H1 (cell line): ENCODE data around the gene PACS1. TPM values are rescaled to one million over a fixed set of nuclear protein-coding genes. Genes with fewer than 3 reads are reported as not detected.
A peak's percentile ranks its signal among the peaks of the same experiment; 100 is the strongest.

Source experiments
- CTCF ChIA-PET: fragments of 300-600 bp; sonication (Branson Sonifier 250); formaldehyde crosslinking; loops from one replicate; lab custom pipeline; 2021; ENCODE audit not compliant: partially characterized antibody; lab: Charles Lee
- POLR2A ChIA-PET: fragments of 300-600 bp; sonication (Branson Sonifier 250); formaldehyde crosslinking; loops from one replicate; lab custom pipeline; 2021; ENCODE audit warnings: inconsistent platforms; ENCODE audit not compliant: partially characterized antibody; lab: Charles Lee
- DNase-seq, 2 experiments: peaks; one replicate each; pipeline versions ENCODE4 v3.0.0 to v3.0.0-alpha.2; 2010 to 2022; ENCODE audit warnings: low spot score in 2 of 2, low read depth in 1 of 2, mixed read lengths in 1 of 2
- FAIRE-seq: peaks from 2 replicates; lab custom pipeline; 2011; peaks lifted over from hg19 to GRCh38; lab: Jason Lieb, UNC
- H2AFZ ChIP-seq: 2 replicates; pipeline ENCODE4 v1.8.1; 2012; ENCODE audit warnings: low read length, inconsistent platforms
- H2AK5ac ChIP-seq: 2 replicates; pipeline ENCODE4 v1.6.1; 2013; ENCODE audit warnings: low read depth, low read length
- H2BK120ac ChIP-seq: replicated peaks from 2 replicates; pipeline ENCODE3; 2013; ENCODE audit warnings: low read depth, low read length, inconsistent platforms
- H2BK12ac ChIP-seq: 2 replicates; pipeline ENCODE4 v1.6.1; 2013; ENCODE audit warnings: low read depth, low read length
- H2BK15ac ChIP-seq: 2 replicates; pipeline ENCODE4 v1.6.1; 2013; ENCODE audit warnings: low read length
- H2BK20ac ChIP-seq: 2 replicates; pipeline ENCODE4 v1.6.1; 2013; ENCODE audit warnings: low read length
- H2BK5ac ChIP-seq: 2 replicates; pipeline ENCODE4 v1.6.1; 2013; ENCODE audit warnings: low read depth, low read length
- H3K14ac ChIP-seq: 2 replicates; pipeline ENCODE4 v1.6.1; 2013; ENCODE audit warnings: inconsistent platforms; ENCODE audit not compliant: insufficient read length
- H3K18ac ChIP-seq: 2 replicates; pipeline ENCODE4 v1.6.1; 2013; ENCODE audit warnings: low read length; ENCODE audit errors: extremely low read depth
- H3K23ac ChIP-seq: 2 replicates; pipeline ENCODE4 v1.6.1; 2013; ENCODE audit warnings: inconsistent platforms; ENCODE audit not compliant: insufficient read length
- H3K23me2 ChIP-seq: 2 replicates; pipeline ENCODE4 v1.6.1; 2013; ENCODE audit warnings: low read depth, low read length
- H3K27ac ChIP-seq: 2 replicates; pipeline ENCODE4 v1.6.1; 2011; ENCODE audit warnings: low read depth, low read length, inconsistent platforms
- H3K27me3 ChIP-seq, 4 experiments: replicated peaks in 1 of 4; 1 replicate in 1 of 4; 2 replicates in 3 of 4; pipeline versions ENCODE4 v1.6.1 to v1.8.1; 2011 to 2013; ENCODE audit warnings: low read length in 3 of 4, mild to moderate bottlenecking in 3 of 4, inconsistent platforms in 2 of 4, mixed read lengths in 2 of 4, moderate library complexity in 1 of 4; ENCODE audit not compliant: control insufficient read depth in 3 of 4, insufficient read depth in 3 of 4; ENCODE audit errors: extremely low read depth in 1 of 4
- H3K36me3 ChIP-seq, 4 experiments: 2 replicates each; pipeline versions ENCODE4 v1.6.1 to v1.8.1; 2011 to 2013; ENCODE audit warnings: mild to moderate bottlenecking in 4 of 4, low read length in 3 of 4, moderate library complexity in 2 of 4, control low read depth in 1 of 4, inconsistent platforms in 1 of 4; ENCODE audit not compliant: insufficient read depth in 4 of 4, control insufficient read depth in 2 of 4
- H3K4ac ChIP-seq: replicated peaks from 2 replicates; pipeline ENCODE3; 2013; ENCODE audit warnings: low read length, low read depth, mixed read lengths, inconsistent platforms; ENCODE audit not compliant: insufficient read length
- H3K4me1 ChIP-seq, 4 experiments: replicated peaks in 1 of 4; 1 replicate in 1 of 4; 2 replicates in 3 of 4; pipeline versions ENCODE4 v1.6.1 to v1.8.1; 2011 to 2013; ENCODE audit warnings: low read length in 3 of 4, inconsistent platforms in 2 of 4, mixed read lengths in 1 of 4; ENCODE audit not compliant: insufficient read depth in 4 of 4, control insufficient read depth in 3 of 4
- H3K4me2 ChIP-seq, 2 experiments: 2 replicates each; pipeline versions ENCODE4 v1.6.1 to v1.8.1; 2011 to 2013; ENCODE audit warnings: low read depth in 2 of 2, low read length in 2 of 2, control low read depth in 1 of 2, inconsistent platforms in 1 of 2, mild to moderate bottlenecking in 1 of 2; ENCODE audit not compliant: insufficient read depth in 1 of 2
- H3K4me3 ChIP-seq, 4 experiments: fragments of 200-600, 300-600 bp in 1 of 4; sonication (generic), shearing (Covaris generic), sonication (Bioruptor Twin) in 1 of 4; 2 replicates each; pipeline versions ENCODE4 v1.5.1 to v1.8.1; 2011 to 2016; ENCODE audit warnings: low read length in 4 of 4, low read depth in 3 of 4, control low read depth in 2 of 4, inconsistent platforms in 2 of 4, mild to moderate bottlenecking in 2 of 4, mixed read lengths in 1 of 4, moderate library complexity in 1 of 4; ENCODE audit not compliant: insufficient read depth in 2 of 4; ENCODE audit errors: extremely low read depth in 1 of 4
- H3K56ac ChIP-seq: replicated peaks from 2 replicates; pipeline ENCODE3; 2013; ENCODE audit warnings: low read depth, mild to moderate bottlenecking, mixed read lengths, low read length, inconsistent platforms; ENCODE audit not compliant: insufficient read length
- H3K79me1 ChIP-seq: 2 replicates; pipeline ENCODE4 v1.6.1; 2013; ENCODE audit warnings: low read depth, low read length, control low read depth
- H3K79me2 ChIP-seq, 2 experiments: 2 replicates each; pipeline versions ENCODE4 v1.6.1 to v1.8.1; 2012 to 2013; ENCODE audit warnings: low read length in 2 of 2, mild to moderate bottlenecking in 2 of 2, inconsistent platforms in 1 of 2; ENCODE audit not compliant: insufficient read depth in 2 of 2, control insufficient read depth in 1 of 2
- H3K9ac ChIP-seq, 4 experiments: replicated peaks in 1 of 4; 1 replicate in 1 of 4; 2 replicates in 3 of 4; pipeline versions ENCODE4 v1.6.1 to v1.8.1; 2011 to 2013; ENCODE audit warnings: low read depth in 3 of 4, low read length in 3 of 4, control low read depth in 2 of 4, mild to moderate bottlenecking in 2 of 4, moderate library complexity in 2 of 4, inconsistent platforms in 1 of 4; ENCODE audit errors: extremely low read depth in 1 of 4
- H3K9me3 ChIP-seq, 2 experiments: 2 replicates each; pipeline versions ENCODE4 v1.6.1 to v1.8.1; 2012 to 2013; ENCODE audit warnings: mild to moderate bottlenecking in 2 of 2, moderate library complexity in 2 of 2, control low read depth in 1 of 2, inconsistent platforms in 1 of 2, low read depth in 1 of 2, low read length in 1 of 2, mixed read lengths in 1 of 2; ENCODE audit not compliant: insufficient read depth in 2 of 2
- H4K20me1 ChIP-seq, 2 experiments: replicated peaks in 1 of 2; 2 replicates each; pipeline versions ENCODE3 to v1.8.1; 2011 to 2013; ENCODE audit warnings: inconsistent platforms in 2 of 2, low read length in 2 of 2, mild to moderate bottlenecking in 1 of 2; ENCODE audit not compliant: insufficient read depth in 2 of 2, control insufficient read depth in 1 of 2
- H4K5ac ChIP-seq: 2 replicates; pipeline ENCODE4 v1.6.1; 2013; ENCODE audit warnings: low read length, low read depth, mixed read lengths, inconsistent platforms; ENCODE audit not compliant: insufficient read length
- H4K8ac ChIP-seq: 2 replicates; pipeline ENCODE4 v1.8.0; 2013; ENCODE audit warnings: mild to moderate bottlenecking, moderate library complexity, low read length, inconsistent platforms; ENCODE audit not compliant: insufficient read depth; ENCODE audit errors: extremely low read depth
- H4K91ac ChIP-seq: replicated peaks from 2 replicates; pipeline ENCODE3; 2013; ENCODE audit warnings: low read length, mixed read lengths, inconsistent platforms; ENCODE audit not compliant: insufficient read length
- CBX5 ChIP-seq: fragments of 300-800, 300-1000 bp; sonication (generic); IDR thresholded peaks from 2 replicates; pipeline ENCODE4 v1.7.1; 2016; ENCODE audit warnings: antibody characterized with exemption, low read length, low read depth
- EGR1 ChIP-seq: IDR thresholded peaks from 2 replicates; pipeline ENCODE4 v1.6.1; 2011; ENCODE audit warnings: low read depth, low read length, borderline replicate concordance
- EZH2 ChIP-seq: fragments of 200-600 bp; sonication (generic); IDR thresholded peaks from 2 replicates; pipeline ENCODE4 v1.7.1; 2012; ENCODE audit warnings: low read depth, mild to moderate bottlenecking, moderate library complexity, low read length, inconsistent platforms; ENCODE audit not compliant: severe bottlenecking
- FOSL1 ChIP-seq: IDR thresholded peaks from 2 replicates; pipeline ENCODE4 v1.6.1; 2011; ENCODE audit warnings: mild to moderate bottlenecking, low read depth, low read length, moderate library complexity; ENCODE audit not compliant: insufficient read depth
- NANOG ChIP-seq: IDR thresholded peaks from 2 replicates; pipeline ENCODE4 v1.6.1; 2011; ENCODE audit warnings: low read length, low read depth, mild to moderate bottlenecking, inconsistent platforms; ENCODE audit not compliant: insufficient read depth, poor library complexity, severe bottlenecking
- POLR2A ChIP-seq, 2 experiments: IDR thresholded peaks; 1 replicate in 1 of 2; 2 replicates in 1 of 2; pipeline ENCODE4 v1.6.1; 2011; ENCODE audit warnings: low read depth in 2 of 2, low read length in 2 of 2, mild to moderate bottlenecking in 2 of 2; ENCODE audit errors: control extremely low read depth in 1 of 2
- TAF7 ChIP-seq: optimal IDR thresholded peaks from 2 replicates; pipeline ENCODE3; 2011; ENCODE audit warnings: low read depth, mild to moderate bottlenecking, inconsistent platforms, low read length, moderate library complexity, borderline replicate concordance
- WGBS, 2 experiments: shearing (Covaris generic) in 1 of 2; methylation state at CpG; one replicate each; pipeline versions ENCODE4 v1.1.6 to v1.1.7; 2013 to 2015; ENCODE audit warnings: low lambda C conversion rate in 2 of 2, mixed read lengths in 2 of 2, inconsistent platforms in 1 of 2, low coverage in 1 of 2, missing lambda C conversion rate in 1 of 2; ENCODE audit not compliant: insufficient replicate concordance in 2 of 2, insufficient coverage in 1 of 2, insufficient read length in 1 of 2; ENCODE audit errors: extremely low coverage in 1 of 2, missing lambda C conversion rate in 1 of 2; 5-methylcytosine and 5-hydroxymethylcytosine counted together
- polyA plus RNA-seq, 7 experiments: library from polyadenylated mRNA; depleted of rRNA in 3 of 7; stranded (reverse) in 5 of 7; unstranded in 2 of 7; fragments of >200 nt in 5 of 7; fragments of 200-250 nt in 2 of 7; gene quantifications; 1 replicate in 5 of 7; 2 replicates in 1 of 7; 4 replicates in 1 of 7; pipeline versions ENCODE4 v1.2.1 to v1.2.3, GENCODE V29; 2011 to 2013; ENCODE audit warnings: missing spikeins in 2 of 7, mixed read lengths in 2 of 7
- total RNA-seq: library from RNA; stranded (reverse); fragmentation: NEBNext Ultra II Directional; extraction: Animal tissue kit (Norgen Biotek cat#: 25700); gene quantifications from 2 replicates; pipeline ENCODE4 v1.2.1, GENCODE V29; 2021
- TF ChIP-seq, protein P1 (sequence below): IDR thresholded peaks from 2 replicates; pipeline ENCODE4 v1.6.1; 2011; ENCODE audit warnings: low read length, improper control_type of control experiment
- TF ChIP-seq, protein P2 (sequence below): IDR thresholded peaks from 2 replicates; pipeline ENCODE4 v1.6.1; 2012; ENCODE audit warnings: inconsistent platforms

Gene PACS1
- total and polyA plus RNA-seq, 2 of the 8 experiments (the other 6 are each of a cell fraction or from before 2014, with no cell fraction given): 11.5 to 36.0 TPM

DNA sequence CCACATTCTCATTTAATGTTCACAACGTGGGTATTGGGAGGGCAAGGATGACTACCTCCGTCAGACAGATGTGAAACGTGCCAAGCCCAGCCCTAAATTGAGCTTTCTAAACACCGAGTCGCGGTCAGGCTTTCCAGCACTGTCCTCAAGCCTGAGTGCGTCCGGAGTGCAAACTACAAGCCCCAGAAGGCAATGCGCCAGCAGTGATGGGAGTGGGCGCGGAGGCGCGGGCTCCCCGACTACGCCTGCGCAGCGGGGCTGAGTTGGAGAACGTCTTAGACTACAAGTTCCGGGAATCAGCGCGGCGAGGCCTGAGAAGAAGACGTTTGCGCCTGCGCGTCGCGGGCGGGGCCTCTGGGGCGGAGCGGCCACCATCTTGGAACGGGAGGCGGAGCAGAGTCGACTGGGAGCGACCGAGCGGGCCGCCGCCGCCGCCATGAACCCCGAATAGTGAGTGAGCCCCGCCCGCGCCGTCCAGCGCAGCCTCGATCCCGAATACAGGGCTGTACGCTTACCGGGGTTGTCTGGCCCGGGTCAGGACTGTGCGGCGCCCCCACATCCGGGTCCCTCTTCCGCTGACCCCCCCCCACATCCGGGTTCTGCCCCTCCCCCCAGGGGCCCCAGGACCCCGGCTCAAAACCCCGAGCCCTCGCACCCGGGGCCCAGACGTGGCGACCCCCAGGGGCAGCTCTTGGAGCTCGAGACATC is 198.3 kb downstream of the PACS1 start, which contains the start of gene RAB1B:
RAB1B (plus strand) TSS at position 396 of the 708 bp plus-strand sequence; CDS start at position 437, 41 bp downstream.
- Histone ChIP-seq H3K14ac (no peak within 1 kb of the TSS), H4K5ac (peak within 1 kb of the TSS; percentile 97), H2AK5ac (no peak within 1 kb of the TSS), H4K20me1 (peaks cover 5 to 15% of the 10 kb centered on the region in 2 experiments), H3K4me2 (peak within 1 kb of the TSS; percentile 88 to 96), H3K36me3 (peaks cover 10 to 22% (median 16%) of the 10 kb centered on the region in 4 experiments), H2BK20ac (no peak within 1 kb of the TSS), H2BK5ac (peak within 1 kb of the TSS; percentile 98; the same call in 1 of the 2 replicates), H3K56ac (peak within 1 kb of the TSS; percentile 95), H4K91ac (peak within 1 kb of the TSS; percentile 96), H2AFZ (no peak within 1 kb of the TSS), H2BK120ac (no peak within 1 kb of the TSS), H2BK15ac (no peak within 1 kb of the TSS), H3K23me2 (peaks cover 9% of the 10 kb centered on the region), H3K18ac (peak within 1 kb of the TSS; percentile 95), H4K8ac (peak within 1 kb of the TSS; percentile 97), H3K4me3 (peak within 1 kb of the TSS; percentile 57 to 91 (median 82)), H3K9me3 (no peaks in the 10 kb centered on the region), H3K4me1 (peaks cover 0 to 5% (median 3%) of the 10 kb centered on the region in 4 experiments; a peak in 5 of 7 replicates), H3K9ac (peak within 1 kb of the TSS; percentile 82 to 97 (median 93)), H3K27ac (peak within 1 kb of the TSS; percentile 92; the same call in 1 of the 2 replicates), H3K23ac (no peak within 1 kb of the TSS), H3K79me2 (peaks cover 0 to 13% of the 10 kb centered on the region in 2 experiments; a peak in 2 of 4 replicates), H3K79me1 (peaks cover 6% of the 10 kb centered on the region; the same call in 1 of the 2 replicates), H3K27me3 (no peaks in the 10 kb centered on the region), H2BK12ac (no peak within 1 kb of the TSS), H3K4ac (no peak within 1 kb of the TSS)
- DNase-seq (peak; percentile 99 to 100), FAIRE-seq (peak; percentile 78)
- CTCF ChIA-PET: interaction anchor here (0.8 to 6.6 kb wide), 13 partner anchors 9 to 380 kb away, joined by 3 to 48 read pairs (median 4); partner anchors contain the start of genes CNIH2, FIBP and YIF1A
- WGBS, 2 experiments: 1% methylated on average over 42 of the region's 64 CpGs; no CpG with 5 or more reads in 1 of the 2 experiments
- POLR2A ChIA-PET: interaction anchor here (0.6 to 9.0 kb wide), 13 partner anchors 12 to 353 kb away, joined by 3 to 125 read pairs (median 5); partner anchors contain the start of genes CNIH2, RIN1 and YIF1A
- TF ChIP-seq EZH2 (no peak), FOSL1 (no peak), CBX5 (no peak), EGR1 (no peak), POLR2A (IDR thresholded peaks at IDR 0.05; ENCODE audit: control extremely low read depth in 1 of 2, low read depth in 2 of 2, low read length in 2 of 2) (peak in 1 of 2 experiments; percentile 85; a peak in 2 of 3 replicates), NANOG (no peak), TAF7 (no peak)
- TF ChIP-seq, protein P1, sequence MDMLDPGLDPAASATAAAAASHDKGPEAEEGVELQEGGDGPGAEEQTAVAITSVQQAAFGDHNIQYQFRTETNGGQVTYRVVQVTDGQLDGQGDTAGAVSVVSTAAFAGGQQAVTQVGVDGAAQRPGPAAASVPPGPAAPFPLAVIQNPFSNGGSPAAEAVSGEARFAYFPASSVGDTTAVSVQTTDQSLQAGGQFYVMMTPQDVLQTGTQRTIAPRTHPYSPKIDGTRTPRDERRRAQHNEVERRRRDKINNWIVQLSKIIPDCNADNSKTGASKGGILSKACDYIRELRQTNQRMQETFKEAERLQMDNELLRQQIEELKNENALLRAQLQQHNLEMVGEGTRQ: no peak
- TF ChIP-seq, protein P2, sequence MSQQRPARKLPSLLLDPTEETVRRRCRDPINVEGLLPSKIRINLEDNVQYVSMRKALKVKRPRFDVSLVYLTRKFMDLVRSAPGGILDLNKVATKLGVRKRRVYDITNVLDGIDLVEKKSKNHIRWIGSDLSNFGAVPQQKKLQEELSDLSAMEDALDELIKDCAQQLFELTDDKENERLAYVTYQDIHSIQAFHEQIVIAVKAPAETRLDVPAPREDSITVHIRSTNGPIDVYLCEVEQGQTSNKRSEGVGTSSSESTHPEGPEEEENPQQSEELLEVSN: no peak
